Breast epithelium (tissue), 3 donors: ENCODE data around the gene SKA1.

Source experiments
- CTCF ChIP-seq, 3 donors: fragments of 450-650 bp; IDR thresholded peaks; one replicate each; pipeline ENCODE4 v1.5.1; 2016 to 2017; ENCODE audit warnings: antibody characterized with exemption in 3 of 3, mild to moderate bottlenecking in 3 of 3, moderate library complexity in 3 of 3
- POLR2A ChIP-seq: fragments of 450-650 bp; IDR thresholded peaks from one replicate; pipeline ENCODE4 v1.6.1; 2016; ENCODE audit warnings: antibody characterized with exemption, mild to moderate bottlenecking, moderate library complexity
- POLR2AphosphoS5 ChIP-seq, 3 donors: sonication (generic); formaldehyde crosslinking; IDR thresholded peaks; one replicate each; pipeline ENCODE4 v1.6.1; 2017; ENCODE audit warnings: antibody characterized with exemption in 3 of 3

GRCh38 chr18:50424877-50425690 is 50.2 kb downstream of the SKA1 start:
- TF ChIP-seq CTCF (IDR thresholded peaks at IDR 0.05) (no peak), POLR2AphosphoS5 (IDR thresholded peaks at IDR 0.05) (no peak), POLR2A (no peak)
